ENCODE measurements around the gene RFX7. TPM values are rescaled to one million over a fixed set of nuclear protein-coding genes. Genes with fewer than 3 reads are reported as not detected.

The RFX7 gene
- total and polyA plus RNA-seq, 2 of the 8 experiments (the other 6 are each of a cell fraction or from before 2014, with no cell fraction given) = 10.4 to 40.9 TPM

- Histone ChIP-seq H3K4ac (replicated peaks; ENCODE audit: insufficient read length, low read depth, low read length) (no peak overlapping the region), H3K18ac (ENCODE audit: extremely low read depth, low read length) (no peak overlapping the region), H2BK5ac (ENCODE audit: low read depth, low read length) (no peak overlapping the region), H3K56ac (replicated peaks; ENCODE audit: insufficient read length, low read depth, low read length) (no peak overlapping the region), H2AK5ac (ENCODE audit: low read depth, low read length) (no peak overlapping the region), H2BK120ac (replicated peaks; ENCODE audit: low read depth, low read length) (no peak overlapping the region), H3K4me3 (ENCODE audit: extremely low read depth in 1 of 4, insufficient read depth in 2 of 4, low read depth in 3 of 4, low read length in 4 of 4) (no peak overlapping the region), H4K5ac (ENCODE audit: insufficient read length, low read depth, low read length) (no peak overlapping the region), H4K8ac (ENCODE audit: extremely low read depth, insufficient read depth, low read length) (no peak overlapping the region), H3K4me1 (replicated peaks in 1 of 4; ENCODE audit: control insufficient read depth in 3 of 4, insufficient read depth in 4 of 4, low read length in 3 of 4) (peaks cover 0 to 3% (median 0%) of the 10 kb centered on the region in 4 experiments; a peak in 1 of 7 replicates), H3K27ac (ENCODE audit: low read depth, low read length) (no peak overlapping the region), H2BK12ac (ENCODE audit: low read depth, low read length) (no peak overlapping the region), H2BK15ac (ENCODE audit: low read length) (no peak overlapping the region), H3K4me2 (ENCODE audit: insufficient read depth in 1 of 2, low read depth in 2 of 2, low read length in 2 of 2) (no peak overlapping the region), H3K9me3 (ENCODE audit: insufficient read depth in 2 of 2, low read depth in 1 of 2, low read length in 1 of 2) (no peaks in the 10 kb centered on the region), H3K23me2 (ENCODE audit: low read depth, low read length) (no peaks in the 10 kb centered on the region), H3K79me1 (ENCODE audit: low read depth, low read length) (no peaks in the 10 kb centered on the region), H3K9ac (replicated peaks in 1 of 4; ENCODE audit: extremely low read depth in 1 of 4, low read depth in 3 of 4, low read length in 3 of 4) (no peak overlapping the region), H4K20me1 (replicated peaks in 1 of 2; ENCODE audit: control insufficient read depth in 1 of 2, insufficient read depth in 2 of 2, low read length in 2 of 2) (no peaks in the 10 kb centered on the region), H4K91ac (replicated peaks; ENCODE audit: insufficient read length, low read length) (no peak overlapping the region), H3K27me3 (replicated peaks in 1 of 4; ENCODE audit: control insufficient read depth in 3 of 4, extremely low read depth in 1 of 4, insufficient read depth in 3 of 4, low read length in 3 of 4) (no peaks in the 10 kb centered on the region), H3K36me3 (ENCODE audit: control insufficient read depth in 2 of 4, insufficient read depth in 4 of 4, low read length in 3 of 4) (no peaks in the 10 kb centered on the region), H2BK20ac (ENCODE audit: low read length) (no peak overlapping the region), H3K23ac (ENCODE audit: insufficient read length) (no peak overlapping the region), H3K14ac (ENCODE audit: insufficient read length) (no peak overlapping the region), H3K79me2 (ENCODE audit: control insufficient read depth in 1 of 2, insufficient read depth in 2 of 2, low read length in 2 of 2) (no peaks in the 10 kb centered on the region), H2AFZ (ENCODE audit: low read length) (no peak overlapping the region)
- FAIRE-seq (no peak), DNase-seq (ENCODE audit: low read depth in 1 of 2, low spot score in 2 of 2) (no peak)
- POLR2A ChIA-PET (ENCODE audit: partially characterized antibody) = no interaction called here
- CTCF ChIA-PET (ENCODE audit: partially characterized antibody) = interaction anchor here (0.7 to 0.8 kb wide), 2 partner anchors 111 to 134 kb away, joined by 3 read pairs; no protein-coding TSS in a partner anchor
- WGBS, 2 experiments (ENCODE audit: extremely low coverage in 1 of 2, insufficient coverage in 1 of 2, insufficient read length in 1 of 2, insufficient replicate concordance in 2 of 2, low coverage in 1 of 2, low lambda C conversion rate in 2 of 2, missing lambda C conversion rate in 1 of 2) = 83% methylated on average over 5 of the region's 5 CpGs; no CpG with 5 or more reads in 1 of the 2 experiments
- TF ChIP-seq RFX5 (IDR thresholded peaks at IDR 0.05; ENCODE audit: borderline replicate concordance, low read depth, low read length) = no peak
- TF ChIP-seq SIX5 (IDR thresholded peaks at IDR 0.05; ENCODE audit: low read depth, low read length) = no peak
- TF ChIP-seq, protein P1, sequence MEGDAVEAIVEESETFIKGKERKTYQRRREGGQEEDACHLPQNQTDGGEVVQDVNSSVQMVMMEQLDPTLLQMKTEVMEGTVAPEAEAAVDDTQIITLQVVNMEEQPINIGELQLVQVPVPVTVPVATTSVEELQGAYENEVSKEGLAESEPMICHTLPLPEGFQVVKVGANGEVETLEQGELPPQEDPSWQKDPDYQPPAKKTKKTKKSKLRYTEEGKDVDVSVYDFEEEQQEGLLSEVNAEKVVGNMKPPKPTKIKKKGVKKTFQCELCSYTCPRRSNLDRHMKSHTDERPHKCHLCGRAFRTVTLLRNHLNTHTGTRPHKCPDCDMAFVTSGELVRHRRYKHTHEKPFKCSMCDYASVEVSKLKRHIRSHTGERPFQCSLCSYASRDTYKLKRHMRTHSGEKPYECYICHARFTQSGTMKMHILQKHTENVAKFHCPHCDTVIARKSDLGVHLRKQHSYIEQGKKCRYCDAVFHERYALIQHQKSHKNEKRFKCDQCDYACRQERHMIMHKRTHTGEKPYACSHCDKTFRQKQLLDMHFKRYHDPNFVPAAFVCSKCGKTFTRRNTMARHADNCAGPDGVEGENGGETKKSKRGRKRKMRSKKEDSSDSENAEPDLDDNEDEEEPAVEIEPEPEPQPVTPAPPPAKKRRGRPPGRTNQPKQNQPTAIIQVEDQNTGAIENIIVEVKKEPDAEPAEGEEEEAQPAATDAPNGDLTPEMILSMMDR (IDR thresholded peaks at IDR 0.05; ENCODE audit: control extremely low read depth in 1 of 3, insufficient read depth in 1 of 3, low read depth in 1 of 3, low read length in 3 of 3) = no peak
- TF ChIP-seq MAFK (IDR thresholded peaks at IDR 0.05; ENCODE audit: low read depth, low read length) = no peak
- TF ChIP-seq, protein P2, sequence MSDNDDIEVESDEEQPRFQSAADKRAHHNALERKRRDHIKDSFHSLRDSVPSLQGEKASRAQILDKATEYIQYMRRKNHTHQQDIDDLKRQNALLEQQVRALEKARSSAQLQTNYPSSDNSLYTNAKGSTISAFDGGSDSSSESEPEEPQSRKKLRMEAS (IDR thresholded peaks at IDR 0.05) = no peak
- no peak for TF ChIP-seq FOSL1 (IDR thresholded peaks at IDR 0.05; ENCODE audit: insufficient read depth, low read depth, low read length)
- no peak for TF ChIP-seq CEBPB (IDR thresholded peaks at IDR 0.05; ENCODE audit: low read depth, low read length)
- no peak for TF ChIP-seq SIRT6 (IDR thresholded peaks at IDR 0.05; ENCODE audit: low read length)
- no peak for TF ChIP-seq YY1 (IDR thresholded peaks at IDR 0.05; ENCODE audit: low read depth, low read length)
- TF ChIP-seq, protein P3, sequence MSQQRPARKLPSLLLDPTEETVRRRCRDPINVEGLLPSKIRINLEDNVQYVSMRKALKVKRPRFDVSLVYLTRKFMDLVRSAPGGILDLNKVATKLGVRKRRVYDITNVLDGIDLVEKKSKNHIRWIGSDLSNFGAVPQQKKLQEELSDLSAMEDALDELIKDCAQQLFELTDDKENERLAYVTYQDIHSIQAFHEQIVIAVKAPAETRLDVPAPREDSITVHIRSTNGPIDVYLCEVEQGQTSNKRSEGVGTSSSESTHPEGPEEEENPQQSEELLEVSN (IDR thresholded peaks at IDR 0.05) = no peak
These were observed 49.1 kb upstream of the RFX7 start for GRCh38 chr15:56292546-56293316.

Data from H1 (cell line).